IPS-NIHi7 (cell line): Measurements from ENCODE around the gene HPX.
"Not testable (repeated sequence)": the region's sequence is repeated elsewhere in the genome, so short reads cannot be mapped to it uniquely, and the experiment has no call there.

Experiments used
- DNase-seq: peaks from one replicate; pipeline ENCODE4 v3.0.0; 2012; ENCODE audit warnings: mixed read lengths; ENCODE audit errors: extremely low spot score

Gene HPX

GRCh38 chr11:6415797-6416196 is 25.0 kb downstream of the HPX start:
- no peak for DNase-seq

- no peak for DNase-seq
Measured at GRCh38 chr11:6414874-6415328, 25.9 kb downstream of the HPX start.

GRCh38 chr11:6413791-6414201 is 27.0 kb downstream of the HPX start:
- DNase-seq: no peak

GRCh38 chr11:6411594-6412031 is 29.2 kb downstream of the HPX start:
- no peak for DNase-seq

GRCh38 chr11:6410695-6411430 is 29.9 kb downstream of the HPX start:
- no peak for DNase-seq

GRCh38 chr11:6406370-6406769 is 34.4 kb downstream of the HPX start:
- no peak for DNase-seq

- no peak for DNase-seq
Measured at GRCh38 chr11:6405846-6406245, 34.9 kb downstream of the HPX start.

- DNase-seq: peak; percentile 91
Measured at GRCh38 chr11:6405052-6405667, 35.6 kb downstream of the HPX start.

- no peak for DNase-seq
Measured at GRCh38 chr11:6404342-6405051, 36.3 kb downstream of the HPX start.

GRCh38 chr11:6403539-6403938 is 37.2 kb downstream of the HPX start:
- no peak for DNase-seq

- DNase-seq: no peak
Measured at GRCh38 chr11:6402561-6402981, 38.2 kb downstream of the HPX start.

GRCh38 chr11:6402061-6402470 is 38.7 kb downstream of the HPX start:
- DNase-seq: no peak

GRCh38 chr11:6401464-6401863 is 39.3 kb downstream of the HPX start:
- DNase-seq: no peak

- no peak for DNase-seq
Measured at GRCh38 chr11:6400431-6401345, 40.1 kb downstream of the HPX start.

GRCh38 chr11:6397636-6398035 is 43.2 kb downstream of the HPX start:
- no peak for DNase-seq

GRCh38 chr11:6397156-6397555 is 43.6 kb downstream of the HPX start:
- DNase-seq: no peak

GRCh38 chr11:6395470-6396060 is 45.2 kb downstream of the HPX start:
- DNase-seq: no peak

- no peak for DNase-seq
Measured at GRCh38 chr11:6393989-6394670, 46.7 kb downstream of the HPX start.

- DNase-seq: not testable (repeated sequence)
Measured at GRCh38 chr11:6392251-6392650, 48.5 kb downstream of the HPX start.

- no peak for DNase-seq
Measured at GRCh38 chr11:6391537-6392134, 49.2 kb downstream of the HPX start.
